ENCODE data around the gene CEP162.
"Not testable (repeated sequence)": the region's sequence is repeated elsewhere in the genome, so short reads cannot be mapped to it uniquely, and the experiment has no call there.

Gene CEP162, protein sequence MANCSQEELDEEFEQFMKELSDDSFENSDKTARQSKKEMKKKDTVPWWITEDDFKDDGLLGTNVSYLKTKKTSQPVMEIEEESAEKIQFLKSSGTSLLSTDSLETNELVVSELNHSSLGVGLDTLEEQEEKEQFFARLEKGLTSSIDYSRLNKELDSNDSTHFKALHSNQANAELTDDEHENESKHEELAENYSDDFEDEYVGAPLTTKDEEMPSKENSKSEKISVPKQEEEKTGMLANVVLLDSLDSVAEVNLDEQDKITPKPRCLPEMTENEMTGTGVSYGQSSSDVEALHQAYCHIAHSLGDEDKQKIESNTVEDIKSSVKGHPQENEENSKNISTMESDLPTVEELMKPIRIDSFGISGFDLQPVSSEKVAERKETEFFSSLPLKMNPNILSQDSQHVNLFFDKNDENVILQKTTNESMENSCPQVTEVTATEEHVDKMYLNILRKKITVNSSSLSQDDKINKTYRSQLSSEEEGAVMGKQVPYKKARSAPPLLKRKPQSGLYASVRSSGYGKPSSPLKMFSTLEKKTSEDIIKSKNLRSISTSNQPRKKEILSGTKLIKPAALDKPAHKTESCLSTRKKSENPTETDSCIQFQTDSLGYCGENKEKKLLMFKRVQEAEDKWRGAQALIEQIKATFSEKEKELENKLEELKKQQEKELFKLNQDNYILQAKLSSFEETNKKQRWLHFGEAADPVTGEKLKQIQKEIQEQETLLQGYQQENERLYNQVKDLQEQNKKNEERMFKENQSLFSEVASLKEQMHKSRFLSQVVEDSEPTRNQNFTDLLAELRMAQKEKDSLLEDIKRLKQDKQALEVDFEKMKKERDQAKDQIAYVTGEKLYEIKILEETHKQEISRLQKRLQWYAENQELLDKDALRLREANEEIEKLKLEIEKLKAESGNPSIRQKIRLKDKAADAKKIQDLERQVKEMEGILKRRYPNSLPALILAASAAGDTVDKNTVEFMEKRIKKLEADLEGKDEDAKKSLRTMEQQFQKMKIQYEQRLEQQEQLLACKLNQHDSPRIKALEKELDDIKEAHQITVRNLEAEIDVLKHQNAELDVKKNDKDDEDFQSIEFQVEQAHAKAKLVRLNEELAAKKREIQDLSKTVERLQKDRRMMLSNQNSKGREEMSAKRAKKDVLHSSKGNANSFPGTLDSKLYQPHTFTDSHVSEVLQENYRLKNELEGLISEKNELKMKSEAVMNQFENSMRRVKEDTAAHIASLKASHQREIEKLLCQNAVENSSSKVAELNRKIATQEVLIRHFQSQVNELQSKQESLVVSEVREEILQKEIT (N-terminal part only)
- total RNA-seq, result 10.2 to 24.4 (median 11.2) reads per million in 3 experiments

DNA sequence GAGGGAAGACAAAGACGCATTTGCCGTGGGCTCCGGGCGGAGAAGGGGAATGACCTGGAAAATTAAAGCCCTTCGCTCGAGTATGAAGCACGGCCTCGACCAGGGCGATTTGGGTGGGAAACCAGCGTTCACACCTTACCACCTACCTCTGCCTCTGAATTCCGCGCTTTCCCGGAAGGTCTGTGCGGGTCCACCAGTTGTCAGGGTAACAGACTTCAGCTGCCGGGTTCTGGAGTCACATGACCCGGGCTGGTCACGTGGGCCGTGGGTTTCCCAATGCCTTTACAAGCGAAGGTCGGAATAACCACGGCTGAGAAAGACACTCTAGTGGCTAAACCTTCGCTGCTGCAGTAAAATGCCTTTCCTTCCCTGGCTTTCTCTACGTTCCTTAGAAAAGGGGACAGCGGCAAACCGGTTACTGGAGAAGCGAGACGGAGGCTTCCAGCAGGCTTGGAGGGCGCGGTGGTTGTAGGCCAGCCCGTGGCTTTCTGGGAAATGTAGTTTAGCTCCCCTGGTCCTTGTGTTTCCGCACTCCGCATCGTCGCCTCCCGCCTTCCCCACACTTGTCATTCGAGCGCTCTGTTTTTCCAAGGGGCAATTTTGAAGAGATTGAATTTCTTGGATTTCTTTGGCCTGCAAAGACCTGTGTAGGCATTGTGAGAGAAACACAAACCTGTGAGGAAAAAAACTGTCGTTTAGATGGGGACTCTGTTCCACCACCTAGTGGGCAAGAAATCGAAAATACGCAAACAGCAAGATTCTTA, at the start of gene CEP162:
Gene CEP162 (minus strand): TSS at position 210 of the 764 bp plus-strand sequence. CDS start 1,250 bp downstream, outside the sequence.
- DNase-seq, result peak; percentile 88

DNA sequence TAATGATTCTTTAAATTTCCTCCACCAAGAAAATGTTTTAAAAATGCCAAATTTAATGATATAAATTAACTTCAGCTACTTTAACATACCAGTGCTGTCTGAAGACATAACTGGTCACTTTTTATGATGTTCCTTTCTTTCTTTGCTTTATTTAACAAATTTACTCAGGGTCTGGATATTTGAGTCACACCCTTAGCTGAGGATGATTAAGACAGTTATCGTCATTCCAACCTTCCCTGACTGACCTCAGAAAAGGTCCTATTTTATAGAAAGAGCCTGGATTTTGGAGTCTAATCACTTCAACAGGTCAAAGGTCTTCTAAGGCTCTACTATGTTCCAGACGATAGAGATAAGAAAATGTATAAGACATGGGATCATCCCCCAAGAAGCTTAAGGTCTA, 47.4 kb upstream of the CEP162 start:
- DNase-seq, result no peak

DNA sequence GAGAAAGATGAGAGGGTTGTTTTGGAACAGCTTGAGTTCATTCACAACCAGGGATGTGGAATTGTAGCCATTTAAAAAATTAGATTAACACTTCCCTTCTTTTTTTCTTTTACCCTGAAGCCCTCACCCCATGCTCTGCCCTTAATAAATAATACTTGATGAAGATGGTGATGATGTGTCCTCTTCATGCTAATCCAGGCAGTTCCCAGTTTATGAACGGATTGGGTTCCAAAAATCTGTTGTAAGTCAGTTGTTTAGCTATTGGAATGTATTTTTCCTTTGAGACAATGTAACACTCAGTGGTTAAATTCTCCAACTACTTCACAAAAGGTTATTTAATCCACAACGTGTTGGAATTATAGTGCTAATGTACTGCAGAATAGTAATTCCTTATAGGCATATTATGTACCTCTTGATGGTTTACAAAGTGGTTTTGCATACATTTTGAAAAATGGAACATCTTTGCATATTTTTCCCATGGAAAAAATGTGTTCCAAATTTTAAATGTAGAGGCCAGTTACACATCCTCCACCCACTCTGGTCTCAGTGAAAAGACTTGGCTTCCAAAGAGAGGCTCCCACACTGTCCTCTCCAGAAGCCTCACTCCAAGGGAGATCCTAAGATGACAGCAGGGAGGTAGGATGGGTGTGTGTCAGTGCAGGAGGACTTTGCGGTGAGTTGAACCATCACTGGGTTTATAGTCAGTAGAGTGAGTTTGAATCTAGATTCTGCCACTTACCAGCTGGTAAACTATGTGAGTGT, 45.8 kb upstream of the CEP162 start:
- no peak for DNase-seq

DNA sequence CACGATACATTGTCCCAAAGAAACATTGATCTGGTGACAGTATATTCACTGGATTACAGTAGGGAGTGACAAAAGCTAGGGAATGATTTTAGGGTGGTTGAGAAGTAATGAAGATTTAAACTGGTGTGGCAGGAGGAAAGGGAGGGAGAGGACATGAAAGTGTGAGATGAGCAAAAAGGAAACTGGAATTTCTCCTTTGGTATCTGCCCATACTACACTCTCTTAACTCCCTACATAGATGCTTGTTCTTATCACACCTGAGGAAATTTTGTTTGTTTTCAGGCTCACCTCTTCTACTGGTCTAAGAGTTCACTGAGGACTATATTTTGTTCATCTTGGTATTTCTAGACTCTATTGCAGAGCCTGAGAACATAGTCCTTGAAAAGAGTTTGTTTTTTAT, 44.9 kb upstream of the CEP162 start:
- no peak for DNase-seq

DNA sequence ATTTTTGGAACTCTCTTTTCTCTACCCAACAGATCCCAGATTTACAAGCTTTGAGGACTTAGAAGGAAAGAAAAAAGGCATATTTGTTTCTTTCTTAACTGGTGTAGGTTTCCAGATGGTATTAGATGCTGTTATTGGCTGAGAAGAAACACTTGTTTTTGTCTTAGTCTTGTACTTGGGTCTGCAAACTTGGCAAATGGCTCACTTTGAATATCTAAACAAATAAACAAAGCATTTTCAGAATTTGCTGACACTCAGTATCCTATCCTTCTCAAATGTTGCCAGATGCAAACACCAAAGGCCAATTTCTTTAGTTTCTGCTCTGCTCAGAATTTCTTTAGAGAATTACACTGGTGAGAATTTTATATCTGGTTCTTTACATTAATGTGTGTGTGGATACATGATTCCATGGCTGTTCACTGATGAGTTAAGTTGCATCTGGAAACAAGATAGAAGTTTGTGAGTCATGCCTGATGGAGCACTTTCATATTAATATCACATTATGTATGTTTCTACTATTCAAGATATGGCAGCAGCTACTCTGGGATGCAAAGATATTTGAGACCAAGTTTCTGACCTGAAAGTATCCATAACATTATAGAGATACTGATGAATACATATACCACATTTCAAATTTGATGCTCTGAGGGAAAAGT, 43.7 kb upstream of the CEP162 start:
- DNase-seq, result no peak

DNA sequence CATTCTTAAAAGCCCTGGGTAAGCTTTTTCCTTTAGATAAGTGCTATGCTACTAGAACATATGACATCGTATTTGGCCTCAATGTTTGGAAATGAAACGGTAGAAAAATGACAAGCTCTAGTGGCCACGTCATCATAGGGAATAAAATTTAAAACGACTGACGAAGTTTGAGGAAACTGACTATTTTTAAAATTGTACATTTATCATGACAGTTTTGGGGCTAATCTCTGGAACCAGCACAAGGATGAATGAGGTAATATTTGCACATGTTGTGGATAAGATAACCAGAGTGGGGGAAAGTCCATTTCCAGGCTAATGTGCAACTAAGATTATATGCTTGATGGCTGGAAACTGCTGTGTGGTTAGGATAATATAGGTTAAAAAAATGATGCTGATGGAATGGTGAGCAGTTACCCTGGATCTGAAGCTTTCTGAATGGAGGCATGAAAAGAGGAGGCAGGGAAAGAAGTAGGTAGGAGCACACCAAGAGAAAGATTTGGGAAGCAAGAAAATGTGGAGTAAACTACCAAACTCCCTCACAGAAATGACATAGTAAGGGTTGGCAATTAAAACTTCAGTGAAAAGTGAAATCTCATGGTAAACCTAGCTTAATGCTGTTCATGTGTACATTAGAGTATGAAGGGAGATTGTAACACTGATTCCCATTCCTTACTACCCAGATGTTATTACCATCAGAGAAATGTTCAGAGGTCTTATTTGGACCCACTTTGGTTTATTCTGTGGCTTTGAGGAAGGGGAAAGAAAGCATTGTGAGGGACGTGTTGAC, 42.7 kb upstream of the CEP162 start:
- DNase-seq, result no peak

DNA sequence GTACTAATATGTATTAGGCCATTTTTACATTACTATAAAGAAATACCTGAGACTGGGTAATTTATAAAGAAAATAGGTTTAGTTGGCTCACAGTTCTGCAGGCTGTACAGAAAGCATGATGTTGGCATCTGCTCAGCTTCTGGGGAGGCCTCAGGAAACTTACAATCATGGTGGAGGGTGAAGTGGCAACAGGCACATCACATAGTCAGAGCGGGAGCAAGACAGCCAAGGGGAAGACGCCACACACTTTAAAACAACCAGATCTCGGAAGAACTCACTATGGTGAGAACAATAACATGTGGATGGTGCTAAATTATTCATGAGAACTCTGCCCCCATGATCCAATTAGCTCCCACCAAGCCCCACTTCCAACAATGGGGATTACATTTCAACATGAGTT, 41.3 kb upstream of the CEP162 start:
- DNase-seq, result no peak

DNA sequence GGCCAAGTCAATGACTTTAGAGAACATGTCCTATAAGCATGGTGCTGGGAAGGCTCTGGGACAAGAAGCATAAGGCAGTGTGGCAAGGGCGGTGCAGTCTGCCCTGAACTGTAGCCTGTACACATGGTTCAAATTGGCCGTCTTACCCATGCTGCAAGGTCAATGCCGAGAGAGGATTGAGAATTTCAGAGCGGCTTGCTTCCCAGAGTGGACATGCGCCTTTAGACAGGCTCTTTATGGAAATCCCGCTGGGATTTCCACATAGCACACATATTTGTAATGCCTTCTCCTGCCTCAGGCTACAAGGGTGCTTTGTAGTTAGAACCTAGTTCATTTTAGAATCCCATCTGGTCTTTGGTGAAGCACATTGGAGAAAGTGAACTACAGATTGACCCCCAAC, 36.1 kb upstream of the CEP162 start:
- DNase-seq, result no peak

DNA sequence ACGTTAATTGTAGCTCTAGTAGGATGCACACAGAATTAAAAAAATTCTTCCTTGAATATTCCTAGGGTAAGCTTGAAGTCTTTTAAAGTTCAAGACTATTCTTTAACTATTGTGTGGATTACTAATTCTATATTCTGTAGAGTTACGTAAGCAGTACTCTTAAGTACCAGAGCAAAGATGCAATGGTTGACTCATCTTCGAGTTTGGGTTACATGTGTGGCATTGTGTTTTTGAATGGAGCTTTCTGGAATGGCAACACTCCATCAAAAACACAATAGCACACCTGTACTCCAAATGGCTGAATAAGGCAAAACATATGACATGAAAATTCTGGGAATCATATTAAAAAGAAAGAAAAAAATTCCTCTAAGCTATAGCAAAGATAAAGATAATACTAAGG, 33.5 kb upstream of the CEP162 start:
- DNase-seq, result no peak

DNA sequence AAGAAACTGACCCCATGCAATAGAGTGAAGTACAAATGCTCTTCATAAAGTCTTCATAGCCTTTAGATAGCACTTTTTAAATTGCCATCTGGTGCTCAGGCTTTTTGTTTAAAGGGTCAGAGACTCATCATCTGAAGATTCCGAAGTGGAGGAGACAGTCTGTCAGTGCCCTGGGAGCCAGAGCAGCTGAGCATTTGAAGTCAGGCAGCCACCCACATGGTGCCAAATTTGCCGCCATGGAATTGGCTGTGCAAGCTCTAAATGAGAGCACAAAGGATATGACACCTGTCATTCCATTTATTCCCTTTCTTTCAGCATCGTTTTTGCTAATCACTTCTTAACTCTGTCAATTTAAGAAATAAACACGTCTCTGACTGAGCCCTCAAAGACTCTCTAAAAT, 32.8 kb upstream of the CEP162 start:
- no peak for DNase-seq

DNA sequence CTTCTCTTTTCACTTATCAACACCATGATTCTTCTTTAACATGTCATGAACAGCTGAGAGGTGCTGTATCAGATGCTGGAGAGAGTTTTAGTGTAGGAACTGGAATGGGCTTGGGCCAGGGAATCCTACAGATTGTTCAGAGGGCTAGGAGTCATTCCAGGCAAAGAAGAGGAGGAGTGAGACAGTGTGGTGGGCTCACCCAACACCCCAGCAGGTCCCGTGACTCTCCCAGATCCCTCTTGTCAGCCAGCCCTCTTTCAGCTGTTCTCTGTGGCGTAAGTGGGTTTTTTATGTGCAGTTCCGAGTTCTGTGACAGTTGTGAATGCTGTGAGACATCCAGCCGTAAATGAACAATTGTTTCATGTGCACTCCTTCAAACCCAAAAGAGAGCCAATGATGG, 31.4 kb upstream of the CEP162 start:
- DNase-seq, result no peak

DNA sequence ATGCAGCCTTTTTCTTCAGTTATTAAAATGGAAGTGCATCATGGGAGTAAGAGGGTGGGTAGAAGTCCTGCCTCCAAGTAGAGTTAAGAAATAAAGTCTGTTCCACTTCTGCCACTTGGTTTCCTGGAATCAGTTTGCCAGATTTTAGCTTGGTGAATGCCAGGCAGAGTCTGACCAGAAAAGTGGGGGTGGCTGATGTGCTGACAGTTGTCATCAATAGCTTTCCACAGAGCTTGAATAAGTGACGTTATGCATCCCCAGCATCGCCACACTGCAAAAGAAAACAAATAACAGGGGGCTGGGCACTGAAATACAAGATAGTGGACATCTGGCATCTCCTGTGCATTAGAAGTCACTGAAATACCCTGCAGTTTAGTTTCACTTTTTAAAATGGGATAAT, 30.8 kb upstream of the CEP162 start:
- no peak for DNase-seq

DNA sequence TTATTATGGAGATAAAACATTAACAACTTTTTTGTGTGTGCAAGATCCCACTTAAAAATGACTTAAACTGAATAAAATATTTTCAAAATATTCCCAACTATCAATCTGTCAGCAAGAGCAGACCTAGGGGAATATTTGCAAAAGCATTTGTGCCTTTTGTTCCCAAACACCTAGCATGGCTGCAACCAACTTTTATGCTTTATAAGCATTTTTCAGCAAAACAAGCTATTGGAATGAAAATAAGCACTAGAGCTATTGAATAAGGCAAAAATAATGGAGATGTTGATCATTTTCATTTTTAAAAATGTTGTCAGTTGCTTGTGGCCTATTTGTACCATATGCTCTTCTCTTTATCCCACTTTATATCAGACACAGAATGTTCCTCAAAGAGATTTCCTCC, 28.2 kb upstream of the CEP162 start:
- no peak for DNase-seq

DNA sequence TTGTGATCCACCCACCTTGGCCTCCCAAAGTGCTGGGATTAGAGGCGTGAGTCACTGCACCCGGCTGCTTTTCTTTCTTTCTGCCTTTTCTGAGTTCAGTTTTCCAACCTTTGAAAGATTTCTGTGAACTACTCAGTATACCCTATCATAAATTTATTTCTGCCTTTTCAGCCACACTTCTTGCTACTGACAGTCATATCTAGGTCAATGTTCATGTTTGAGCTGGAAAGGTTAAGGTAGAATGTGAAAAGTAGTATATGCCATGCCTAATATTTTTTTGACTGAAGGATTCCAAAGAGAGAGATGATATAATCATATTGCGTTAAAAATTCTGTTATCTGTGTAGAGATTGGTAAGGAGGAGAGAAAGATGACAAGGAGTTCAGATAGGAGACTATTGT, 25.9 kb upstream of the CEP162 start:
- no peak for DNase-seq

DNA sequence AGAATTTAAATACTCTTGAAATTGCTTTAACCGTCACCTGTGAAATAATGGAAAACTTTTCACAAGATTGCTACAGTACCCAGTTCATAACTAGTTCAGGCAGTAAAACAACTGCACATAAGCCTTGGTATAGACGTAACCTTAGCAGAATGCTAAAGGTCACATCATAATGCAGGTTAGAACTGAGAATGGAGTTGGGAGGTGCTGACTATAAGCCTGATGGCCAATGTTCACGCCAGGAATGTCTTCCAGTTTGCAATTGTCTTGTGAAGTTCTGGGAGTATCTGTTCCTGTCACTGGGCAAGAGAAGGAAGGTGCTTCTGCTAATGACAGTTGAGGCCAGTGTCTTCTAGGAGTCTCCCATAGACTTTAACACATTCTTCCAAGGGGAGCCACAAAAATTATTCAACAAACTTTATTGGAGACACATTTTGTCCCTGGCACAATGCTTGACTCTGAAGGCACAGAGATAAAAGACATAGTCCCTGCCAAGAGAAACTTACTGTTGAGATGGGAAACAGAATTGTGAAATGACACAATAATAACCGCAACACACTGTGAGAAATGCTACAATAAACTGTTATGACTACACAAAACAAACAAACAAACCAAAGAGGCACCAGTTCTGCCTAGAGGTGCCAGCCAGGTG, 24.6 kb upstream of the CEP162 start:
- no peak for DNase-seq

DNA sequence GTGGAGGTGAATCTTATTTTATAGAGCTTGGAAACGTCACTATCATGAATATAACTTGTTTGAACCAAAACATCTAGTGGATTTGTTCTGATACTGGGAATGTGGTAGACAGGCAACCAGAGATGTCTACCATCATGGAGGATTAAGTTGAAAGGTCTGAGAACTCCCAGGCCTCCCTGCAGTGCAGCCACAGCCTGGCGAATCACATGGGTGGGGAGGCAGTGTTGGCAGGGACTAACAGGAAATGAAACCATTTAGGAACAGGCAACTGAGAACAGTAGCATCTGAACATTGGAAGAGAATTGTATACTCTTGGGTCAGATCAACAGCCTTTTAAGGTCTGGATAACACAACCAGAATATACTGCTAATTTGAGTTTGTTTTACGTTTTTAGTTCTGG, 22.3 kb upstream of the CEP162 start:
- DNase-seq, result no peak

DNA sequence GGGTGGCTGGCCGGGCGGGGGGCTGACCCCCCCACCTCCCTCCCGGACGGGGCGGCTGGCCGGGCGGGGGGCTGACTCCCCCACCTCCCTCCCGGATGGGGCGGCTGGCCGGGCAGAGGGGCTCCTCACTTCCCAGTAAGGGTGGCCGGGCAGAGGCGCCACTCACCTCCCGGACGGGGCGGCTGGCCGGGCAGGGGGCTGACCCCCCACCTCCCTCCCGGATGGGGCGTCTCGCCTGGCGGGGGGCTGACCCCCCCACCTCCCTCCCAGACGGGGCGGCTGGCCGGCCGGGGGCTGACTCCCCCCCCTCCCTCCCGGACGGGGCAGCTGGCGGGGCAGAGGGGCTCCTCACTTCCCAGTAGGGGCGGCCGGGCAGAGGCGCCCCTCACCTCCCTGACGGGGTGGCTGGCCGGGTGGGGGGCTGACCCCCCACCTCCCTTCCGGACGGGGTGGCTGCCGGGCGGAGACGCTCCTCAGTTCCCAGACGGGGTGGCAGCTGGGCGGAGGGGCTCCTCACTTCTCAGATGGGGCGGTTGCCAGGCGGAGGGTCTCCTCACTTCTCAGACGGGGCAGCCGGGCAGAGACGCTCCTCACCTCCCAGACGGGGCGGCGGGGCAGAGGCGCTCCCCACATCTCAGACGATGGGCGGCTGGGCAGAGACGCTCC, 17.1 kb upstream of the CEP162 start:
- not testable (repeated sequence) for DNase-seq

DNA sequence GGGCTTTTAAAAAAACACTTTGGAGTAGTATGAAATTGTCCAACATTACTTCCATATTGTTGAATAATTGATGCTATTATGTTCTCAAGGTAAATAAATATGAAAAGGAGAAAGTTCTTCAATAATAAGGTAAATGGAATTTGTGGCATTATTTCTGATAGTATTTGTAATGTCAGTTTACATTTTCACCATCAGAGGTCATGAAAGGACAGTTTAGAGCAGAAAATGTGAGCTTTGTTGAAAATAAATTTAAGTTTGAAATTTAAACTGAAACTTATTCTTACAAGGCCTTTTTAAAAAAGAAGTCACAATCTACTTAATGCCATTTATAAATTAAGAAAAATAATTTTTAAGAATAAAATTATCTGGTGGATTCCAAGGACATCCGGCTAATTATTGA, 15.8 kb upstream of the CEP162 start:
- no peak for DNase-seq

DNA sequence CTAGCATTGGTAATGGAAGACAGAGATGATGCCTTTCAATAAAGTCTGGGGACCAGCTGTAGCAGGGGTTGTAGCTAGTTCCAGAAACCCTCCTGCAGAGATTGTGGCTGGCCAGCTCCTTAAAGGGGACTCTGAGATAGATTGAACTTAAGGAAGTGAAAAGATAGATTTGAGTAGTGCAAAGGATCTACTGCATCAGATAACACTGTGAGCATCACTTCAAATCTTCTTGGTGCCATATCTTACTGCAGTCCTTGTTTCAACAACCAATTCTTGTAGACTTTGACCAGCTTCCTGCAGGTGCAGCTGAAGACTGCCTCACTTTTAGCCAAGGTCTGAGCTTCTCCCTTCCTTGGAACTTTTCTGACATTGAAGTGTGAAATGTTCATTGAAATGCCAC, 14.8 kb upstream of the CEP162 start:
- no peak for DNase-seq

All from central memory CD4-positive, alpha-beta T cell (primary cell).